Nephron (organoid): ENCODE results near the gene GGT5.
A peak's percentile ranks its signal among the peaks of the same experiment; 100 is the strongest.
"Not testable (repeated sequence)": the region's sequence is repeated elsewhere in the genome, so short reads cannot be mapped to it uniquely, and the experiment has no call there.

ENCODE experiments used
- H3K27ac Mint-ChIP-seq, 3 experiments: 2 replicates each; pipeline ENCODE4 v1.8.0; 2020; ENCODE audit warnings: mixed read lengths in 3 of 3, mild to moderate bottlenecking in 2 of 3, moderate library complexity in 1 of 3
- H3K27me3 Mint-ChIP-seq: 2 replicates; pipeline ENCODE4 v1.8.0; 2021; ENCODE audit warnings: low read depth, mild to moderate bottlenecking, moderate library complexity, mixed read lengths
- H3K36me3 Mint-ChIP-seq: 2 replicates; pipeline ENCODE4 v1.8.0; 2020; ENCODE audit warnings: low read depth, mixed read lengths
- H3K4me1 Mint-ChIP-seq: 2 replicates; pipeline ENCODE4 v1.8.0; 2020; ENCODE audit warnings: mixed read lengths
- H3K4me3 Mint-ChIP-seq, 3 experiments: 2 replicates each; pipeline ENCODE4 v1.8.0; 2020; ENCODE audit warnings: mild to moderate bottlenecking in 3 of 3, mixed read lengths in 3 of 3, moderate library complexity in 2 of 3
- H3K9me3 Mint-ChIP-seq: 2 replicates; pipeline ENCODE4 v1.8.0; 2020; ENCODE audit warnings: mixed read lengths
- CTCF ChIP-seq, 3 experiments: fragments of 200-600 bp; sonication (generic); IDR thresholded peaks; one replicate each; pipeline ENCODE4 v1.5.0; 2021; ENCODE audit warnings: antibody characterized with exemption in 3 of 3; ENCODE audit not compliant: unreplicated experiment in 3 of 3

GGT5 gene

GRCh38 chr22:24245030-24245431 is at the start of gene GGT5:
GGT5 (minus strand) TSS chr22:24245082; CDS start chr22:24244725, 357 bp downstream.
- H3K4me3 Mint-ChIP-seq, result peak within 1 kb of the TSS; percentile 59 to 79 (median 73)
- peaks cover 48% of the 10 kb centered on the region for H3K4me1 Mint-ChIP-seq
- not testable (repeated sequence) for H3K27me3 Mint-ChIP-seq, H3K36me3 Mint-ChIP-seq, H3K9me3 Mint-ChIP-seq
- peak within 1 kb of the TSS; percentile 88 to 93 (median 93) for H3K27ac Mint-ChIP-seq

GRCh38 chr22:24292202-24292830 is 47.4 kb upstream of the GGT5 start:
- H3K36me3 Mint-ChIP-seq, H3K9me3 Mint-ChIP-seq, H3K27me3 Mint-ChIP-seq, H3K27ac Mint-ChIP-seq, H3K4me3 Mint-ChIP-seq: not testable (repeated sequence)
- H3K4me1 Mint-ChIP-seq, result peaks cover 31% of the 10 kb centered on the region

GRCh38 chr22:24291515-24292201 is 46.8 kb upstream of the GGT5 start:
- no peak for TF ChIP-seq CTCF (IDR thresholded peaks at IDR 0.05; ENCODE audit: unreplicated experiment in 3 of 3)

GRCh38 chr22:24290459-24290858 is 45.6 kb upstream of the GGT5 start:
- H3K27me3 Mint-ChIP-seq, result no peaks in the 10 kb centered on the region
- no peak for TF ChIP-seq CTCF (IDR thresholded peaks at IDR 0.05; ENCODE audit: unreplicated experiment in 3 of 3)
- peak overlapping the region; percentile 56 to 70 (median 69) for H3K27ac Mint-ChIP-seq
- H3K9me3 Mint-ChIP-seq, result no peaks in the 10 kb centered on the region
- H3K36me3 Mint-ChIP-seq, result peaks cover 8% of the 10 kb centered on the region
- H3K4me3 Mint-ChIP-seq, result no peak overlapping the region
- peaks cover 46% of the 10 kb centered on the region for H3K4me1 Mint-ChIP-seq

More at GRCh38 chr22:24291515-24292201, 46.8 kb upstream of the GGT5 start:
- Mint-ChIP-seq H3K4me1 (peaks cover 37% of the 10 kb centered on the region), H3K27ac (no peak overlapping the region), H3K4me3 (no peak overlapping the region), H3K27me3 (no peaks in the 10 kb centered on the region), H3K36me3 (peaks cover 8% of the 10 kb centered on the region), H3K9me3 (no peaks in the 10 kb centered on the region)

GRCh38 chr22:24289741-24290163 is 44.9 kb upstream of the GGT5 start:
- no peaks in the 10 kb centered on the region for H3K9me3 Mint-ChIP-seq
- H3K4me3 Mint-ChIP-seq, result no peak overlapping the region
- H3K27me3 Mint-ChIP-seq, result no peaks in the 10 kb centered on the region
- H3K36me3 Mint-ChIP-seq, result peaks cover 8% of the 10 kb centered on the region
- peak overlapping the region; percentile 56 to 70 (median 69) for H3K27ac Mint-ChIP-seq
- TF ChIP-seq CTCF (IDR thresholded peaks at IDR 0.05; ENCODE audit: unreplicated experiment in 3 of 3), result no peak
- peaks cover 52% of the 10 kb centered on the region for H3K4me1 Mint-ChIP-seq

- no peaks in the 10 kb centered on the region for H3K9me3 Mint-ChIP-seq
- peak overlapping the region in 1 of 3 experiments; percentile 29 for H3K4me3 Mint-ChIP-seq
- no peaks in the 10 kb centered on the region for H3K27me3 Mint-ChIP-seq
- peaks cover 55% of the 10 kb centered on the region for H3K4me1 Mint-ChIP-seq
- TF ChIP-seq CTCF (IDR thresholded peaks at IDR 0.05; ENCODE audit: unreplicated experiment in 3 of 3), result no peak
- H3K27ac Mint-ChIP-seq, result peak overlapping the region; percentile 65 to 76 (median 70)
- H3K36me3 Mint-ChIP-seq, result peaks cover 8% of the 10 kb centered on the region
These were observed 44.2 kb upstream of the GGT5 start for GRCh38 chr22:24289114-24289513.

GRCh38 chr22:24287801-24288200 is 42.9 kb upstream of the GGT5 start:
- Mint-ChIP-seq H3K27ac (peak overlapping the region in 2 of 3 experiments; percentile 70 to 87), H3K36me3 (peaks cover 12% of the 10 kb centered on the region), H3K4me1 (peaks cover 55% of the 10 kb centered on the region)
- not testable (repeated sequence) for H3K4me3 Mint-ChIP-seq, H3K27me3 Mint-ChIP-seq, H3K9me3 Mint-ChIP-seq

- not testable (repeated sequence) for H3K9me3 Mint-ChIP-seq, H3K27me3 Mint-ChIP-seq, H3K4me3 Mint-ChIP-seq
- Mint-ChIP-seq H3K36me3 (peaks cover 15% of the 10 kb centered on the region), H3K27ac (peak overlapping the region; percentile 12 to 76 (median 49)), H3K4me1 (peaks cover 55% of the 10 kb centered on the region)
These were observed 42.3 kb upstream of the GGT5 start for GRCh38 chr22:24287212-24287611.
